Stomach (tissue), 4 donors: ENCODE results near the gene PLPP7.

Experiments used
- CTCF ChIP-seq, 7 experiments: fragments of 450-650 bp in 4 of 7; fragments of 200-600 bp in 3 of 7; sonication (generic) in 3 of 7; IDR thresholded peaks; one replicate each; pipeline ENCODE4 v1.5.1; 2016 to 2019; ENCODE audit warnings: antibody characterized with exemption in 7 of 7, control low read depth in 2 of 7, mild to moderate bottlenecking in 1 of 7
- EP300 ChIP-seq: sonication (generic); formaldehyde crosslinking; IDR thresholded peaks from one replicate; pipeline ENCODE4 v1.6.1; 2017; ENCODE audit warnings: antibody characterized with exemption
- POLR2A ChIP-seq, 4 donors: fragments of 450-650 bp; IDR thresholded peaks; one replicate each; pipeline ENCODE4 v1.6.1; 2016; ENCODE audit warnings: antibody characterized with exemption in 4 of 4, control low read depth in 2 of 4, mild to moderate bottlenecking in 1 of 4, moderate library complexity in 1 of 4
- POLR2AphosphoS5 ChIP-seq, 3 donors: sonication (generic); formaldehyde crosslinking; IDR thresholded peaks; one replicate each; pipeline ENCODE4 v1.6.1; 2016; ENCODE audit warnings: antibody characterized with exemption in 3 of 3

DNA sequence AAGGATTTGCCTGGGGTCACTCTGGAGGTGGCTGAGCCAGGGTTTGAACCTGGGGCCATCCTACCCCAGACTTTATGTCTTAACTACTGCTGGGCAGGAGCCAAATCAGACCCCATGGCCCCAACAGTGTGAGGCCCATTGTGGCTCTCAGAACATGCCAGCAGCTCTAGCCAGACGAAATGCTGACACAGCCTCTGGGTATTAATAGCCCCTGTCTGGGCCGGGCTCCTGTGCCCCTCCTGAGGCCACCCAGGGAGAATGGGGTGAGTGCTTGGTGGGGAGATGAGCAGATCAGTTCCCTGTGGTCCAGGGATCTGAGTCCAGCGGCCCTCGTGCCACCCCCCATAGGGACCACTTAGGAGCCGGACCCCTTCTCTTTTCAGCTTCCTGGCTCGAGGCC, 2.2 kb upstream of the PLPP7 start:
- TF ChIP-seq CTCF (IDR thresholded peaks at IDR 0.05), result no peak
- no peak for TF ChIP-seq POLR2A (IDR thresholded peaks at IDR 0.05)
- no peak for TF ChIP-seq EP300
- TF ChIP-seq POLR2AphosphoS5 (IDR thresholded peaks at IDR 0.05), result no peak
